Measurements from ENCODE around the gene SLC39A11. TPM values are rescaled to one million over a fixed set of nuclear protein-coding genes. Genes with fewer than 3 reads are reported as not detected.
A peak's percentile ranks its signal among the peaks of the same experiment; 100 is the strongest.

Gene SLC39A11
- total RNA-seq, 1 donor from 2014 or later, result 26.0 TPM

DNA sequence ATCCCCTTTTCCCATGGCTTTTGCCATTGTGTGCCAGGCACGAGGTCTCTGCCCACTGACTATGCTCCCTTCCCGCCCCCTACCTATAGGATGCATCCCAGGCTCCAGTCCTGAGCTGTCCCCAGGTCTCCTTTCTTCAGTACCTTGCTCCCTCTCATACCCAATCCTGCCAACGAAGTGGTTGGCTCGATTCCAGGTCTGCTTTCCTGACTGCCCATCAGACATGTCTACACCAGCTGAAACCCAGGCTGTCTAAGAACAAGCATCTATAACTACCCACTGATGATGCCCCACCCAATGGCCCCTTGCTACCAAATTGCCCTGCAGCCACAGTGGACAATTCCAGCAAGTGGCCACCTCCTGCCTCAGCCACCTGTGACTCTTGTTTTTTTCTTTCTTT is 492.6 kb downstream of the SLC39A11 start:
- DNase-seq (ENCODE audit: low spot score in 2 of 2, unreplicated experiment in 2 of 2), result no peak
- Mint-ChIP-seq H3K36me3 (no peaks in the 10 kb centered on the region), H3K27ac (no peak overlapping the region), H3K27me3 (ENCODE audit: low read depth) (peaks cover 21% of the 10 kb centered on the region), H3K9me3 (no peaks in the 10 kb centered on the region), H3K4me1 (peaks cover 19% of the 10 kb centered on the region), H3K4me3 (no peak overlapping the region)
- TF ChIP-seq, protein P1, sequence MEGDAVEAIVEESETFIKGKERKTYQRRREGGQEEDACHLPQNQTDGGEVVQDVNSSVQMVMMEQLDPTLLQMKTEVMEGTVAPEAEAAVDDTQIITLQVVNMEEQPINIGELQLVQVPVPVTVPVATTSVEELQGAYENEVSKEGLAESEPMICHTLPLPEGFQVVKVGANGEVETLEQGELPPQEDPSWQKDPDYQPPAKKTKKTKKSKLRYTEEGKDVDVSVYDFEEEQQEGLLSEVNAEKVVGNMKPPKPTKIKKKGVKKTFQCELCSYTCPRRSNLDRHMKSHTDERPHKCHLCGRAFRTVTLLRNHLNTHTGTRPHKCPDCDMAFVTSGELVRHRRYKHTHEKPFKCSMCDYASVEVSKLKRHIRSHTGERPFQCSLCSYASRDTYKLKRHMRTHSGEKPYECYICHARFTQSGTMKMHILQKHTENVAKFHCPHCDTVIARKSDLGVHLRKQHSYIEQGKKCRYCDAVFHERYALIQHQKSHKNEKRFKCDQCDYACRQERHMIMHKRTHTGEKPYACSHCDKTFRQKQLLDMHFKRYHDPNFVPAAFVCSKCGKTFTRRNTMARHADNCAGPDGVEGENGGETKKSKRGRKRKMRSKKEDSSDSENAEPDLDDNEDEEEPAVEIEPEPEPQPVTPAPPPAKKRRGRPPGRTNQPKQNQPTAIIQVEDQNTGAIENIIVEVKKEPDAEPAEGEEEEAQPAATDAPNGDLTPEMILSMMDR (IDR thresholded peaks at IDR 0.05; ENCODE audit: unreplicated experiment), result no peak

DNA sequence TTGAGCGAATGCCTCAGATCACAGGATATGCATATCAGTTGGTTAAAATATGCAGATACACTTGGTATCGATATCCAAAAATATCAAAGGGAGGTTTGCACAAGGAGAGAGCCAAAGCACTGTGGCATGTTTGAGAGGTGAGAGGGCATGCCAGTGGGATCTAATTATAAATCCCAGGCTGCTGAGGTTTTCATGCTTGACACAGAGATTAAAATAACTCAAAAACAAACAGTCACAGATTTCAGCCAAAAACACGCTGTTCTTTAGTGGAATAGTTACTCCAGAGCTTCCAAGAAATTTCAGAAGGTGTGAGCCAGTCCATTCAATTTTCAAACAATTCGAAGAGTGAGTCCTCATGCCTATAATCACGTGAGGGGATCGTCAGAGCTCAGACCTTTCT is 493.8 kb downstream of the SLC39A11 start:
- no peaks in the 10 kb centered on the region for H3K9me3 Mint-ChIP-seq
- H3K4me3 Mint-ChIP-seq, result no peak overlapping the region
- H3K27ac Mint-ChIP-seq, result no peak overlapping the region
- DNase-seq (ENCODE audit: low spot score in 2 of 2, unreplicated experiment in 2 of 2), result no peak
- H3K36me3 Mint-ChIP-seq, result no peaks in the 10 kb centered on the region
- H3K27me3 Mint-ChIP-seq (ENCODE audit: low read depth), result peaks cover 31% of the 10 kb centered on the region
- TF ChIP-seq, protein P1 (IDR thresholded peaks at IDR 0.05; ENCODE audit: unreplicated experiment), result no peak
- peaks cover 19% of the 10 kb centered on the region for H3K4me1 Mint-ChIP-seq

DNA sequence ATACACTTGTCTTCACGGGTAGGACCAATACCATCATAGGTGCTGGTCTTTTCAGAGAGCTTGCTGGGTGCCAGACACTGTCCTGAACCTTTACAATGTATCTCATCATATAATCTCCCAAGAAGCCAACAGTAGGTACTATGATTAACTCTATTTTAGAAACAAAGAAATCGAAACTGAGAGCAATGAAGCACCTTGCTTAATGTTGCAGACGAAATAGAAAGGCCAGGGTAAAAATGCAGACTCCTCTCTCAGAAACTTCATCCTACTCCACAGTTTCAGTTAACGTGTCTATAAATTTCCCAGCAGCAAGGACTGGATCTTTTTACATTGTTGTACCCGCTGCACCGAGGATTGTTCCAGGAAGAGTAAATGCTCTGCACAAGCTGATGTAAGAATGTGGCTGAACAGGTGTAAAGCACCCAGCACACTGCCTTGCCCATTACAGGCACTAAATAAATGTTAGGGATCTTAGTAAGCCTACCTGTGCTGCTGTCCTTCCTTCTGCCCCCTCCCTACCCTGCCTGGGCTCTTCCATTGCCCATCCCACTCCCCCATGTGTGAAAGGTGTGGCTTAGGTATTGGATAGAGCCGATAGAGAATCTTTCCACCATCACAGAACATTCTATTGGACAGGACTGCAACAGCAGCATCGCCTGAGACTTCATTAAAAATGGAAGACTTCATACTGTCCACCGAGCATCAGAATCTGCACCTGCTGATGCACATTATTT is 495.0 kb downstream of the SLC39A11 start:
- H3K4me1 Mint-ChIP-seq, result peaks cover 14% of the 10 kb centered on the region
- no peak overlapping the region for H3K4me3 Mint-ChIP-seq
- no peaks in the 10 kb centered on the region for H3K36me3 Mint-ChIP-seq
- H3K9me3 Mint-ChIP-seq, result no peaks in the 10 kb centered on the region
- peak overlapping the region; percentile 59 for H3K27ac Mint-ChIP-seq
- H3K27me3 Mint-ChIP-seq (ENCODE audit: low read depth), result peaks cover 34% of the 10 kb centered on the region
- no peak for DNase-seq (ENCODE audit: low spot score in 2 of 2, unreplicated experiment in 2 of 2)
- TF ChIP-seq, protein P1 (IDR thresholded peaks at IDR 0.05; ENCODE audit: unreplicated experiment), result no peak

Other genes with a start within 250 kb of the SLC39A11 start
- gene SSTR2, start 72.3 kb upstream of the SLC39A11 start, total RNA-seq, result 0.16 to 0.18 TPM (median 0.18 TPM) in 3 replicates
- gene COG1, start 100.4 kb upstream of the SLC39A11 start, total RNA-seq, result 44.0 to 50.4 TPM (median 47.6 TPM) in 3 replicates
- 0.40 TPM in 1 of 3 replicates, not detected in the others for gene CPSF4L, start 169.2 kb upstream of the SLC39A11 start, total RNA-seq
- 68.4 to 71.3 TPM (median 70.3 TPM) in 3 replicates for gene CDC42EP4, start 219.3 kb upstream of the SLC39A11 start, total RNA-seq